ENCODE data around the gene DOCK11.

GRCh38 chrX:118506805-118507480, 11.3 kb downstream of the DOCK11 start:
- TF ChIP-seq CTCF (IDR thresholded peaks at IDR 0.05; ENCODE audit: poor library complexity, severe bottlenecking): no peak
- no peak for TF ChIP-seq RAD21 (conservative IDR thresholded peaks at IDR 0.05)

All from neural cell (in vitro differentiated cells).